ENCODE measurements around the gene ILKAP.

ILKAP gene

DNA sequence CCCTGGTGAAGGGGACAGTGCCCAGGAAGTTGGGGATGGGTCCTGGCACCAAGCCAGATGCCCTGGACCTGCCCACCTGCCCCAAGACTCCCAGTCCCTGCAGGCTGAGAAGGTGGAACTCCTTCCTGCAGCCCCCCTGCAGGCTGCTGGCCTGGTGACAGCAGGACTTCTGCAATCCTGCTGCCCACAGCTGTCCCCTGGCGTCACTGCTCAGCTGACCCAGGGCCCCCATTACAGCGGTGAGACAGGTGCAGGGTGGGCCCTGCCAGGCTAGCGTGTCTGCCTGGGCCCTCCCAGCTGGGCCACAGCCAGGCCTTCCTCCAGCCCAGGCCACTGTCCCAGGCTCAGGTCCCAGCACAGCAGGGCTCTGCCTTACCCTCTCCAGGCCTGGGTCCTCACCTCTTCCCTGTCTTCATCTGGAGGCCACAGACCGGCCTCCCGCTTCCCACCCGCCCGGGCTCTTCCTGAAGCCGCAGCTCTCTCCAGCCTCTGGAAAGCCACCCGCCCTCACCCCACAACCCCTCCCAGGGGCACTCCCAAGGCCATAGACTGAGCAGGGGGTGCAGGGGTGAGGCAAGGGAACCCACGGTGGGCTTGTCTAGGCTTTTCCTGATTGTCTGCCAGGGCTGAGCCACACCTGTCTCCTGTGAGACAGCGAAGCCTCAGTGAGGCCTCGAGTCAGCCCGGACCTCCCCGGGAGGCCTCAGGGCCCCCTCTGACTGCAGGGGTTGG, 53.5 kb downstream of the ILKAP start:
- DNase-seq, result no peak

DNA sequence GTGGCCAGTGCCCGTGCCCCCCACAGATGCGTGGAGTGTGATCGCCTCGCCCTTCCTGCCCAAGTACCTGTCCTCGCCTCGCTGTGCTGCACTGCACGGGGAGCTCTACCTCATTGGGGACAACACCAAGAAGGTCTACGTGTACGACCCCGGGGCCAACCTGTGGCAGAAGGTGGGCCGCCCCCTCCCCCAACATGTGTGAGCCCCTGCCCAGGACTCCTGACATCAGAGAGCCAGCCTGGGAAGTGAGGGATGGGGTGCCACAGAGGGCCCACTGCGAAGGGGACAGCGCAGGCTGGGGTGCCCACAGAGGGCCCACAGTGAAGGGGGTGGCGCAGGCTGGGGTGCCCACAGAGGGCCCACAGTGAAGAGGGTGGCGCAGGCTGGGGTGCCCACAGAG, 54.5 kb downstream of the ILKAP start:
- DNase-seq, result no peak

DNA sequence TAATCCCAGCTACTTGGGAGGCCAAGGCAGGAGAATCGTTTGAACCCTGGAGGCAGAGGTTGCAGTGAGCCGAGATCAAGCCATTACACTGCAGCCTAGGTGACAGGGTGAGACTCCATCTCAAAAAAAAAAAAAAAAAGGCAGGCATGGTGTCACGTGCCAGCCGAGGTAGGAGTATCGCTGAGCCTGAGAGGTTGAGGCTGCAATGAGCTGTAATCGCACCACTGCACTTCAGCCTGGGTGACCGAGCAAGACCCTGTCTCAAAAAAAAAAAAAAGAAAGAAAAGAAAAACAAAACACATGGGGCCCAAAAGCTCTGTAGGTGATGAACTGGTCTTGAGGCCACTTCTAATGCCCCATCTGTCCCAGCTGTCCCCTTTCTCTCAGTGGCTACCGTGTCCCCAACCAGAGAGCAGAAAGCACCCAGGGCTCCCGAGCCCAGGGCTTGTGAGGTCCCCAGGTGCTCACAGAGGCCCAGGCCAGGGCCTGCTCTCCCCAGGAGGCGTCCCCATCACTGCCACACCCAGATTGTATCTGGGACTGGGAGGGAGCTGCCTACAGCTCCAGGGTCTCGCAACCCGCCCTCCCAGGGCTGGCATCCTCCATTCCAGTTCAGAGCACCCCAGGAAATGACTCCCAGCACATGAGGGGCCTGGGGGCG, 56.5 kb downstream of the ILKAP start:
- DNase-seq, result no peak

DNA sequence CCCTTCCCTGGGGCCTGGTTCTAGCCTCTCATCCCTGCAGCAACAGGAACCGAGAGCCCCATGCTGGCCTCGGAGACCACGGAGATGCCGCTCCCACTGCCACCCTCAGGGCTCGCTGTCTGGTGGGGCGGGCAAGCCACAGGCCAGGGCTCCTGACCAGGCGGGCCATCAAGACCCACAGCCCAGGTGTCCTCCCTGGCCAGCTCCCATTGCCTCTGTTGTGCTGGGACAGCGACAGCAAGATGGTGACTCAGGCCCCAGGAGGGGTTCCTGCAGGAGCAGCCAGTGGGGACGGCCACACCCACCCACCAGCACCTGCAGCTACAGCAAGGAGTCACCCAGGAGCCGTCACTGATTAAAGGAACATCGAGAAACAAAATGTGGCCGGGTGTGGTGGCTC, 57.6 kb downstream of the ILKAP start:
- no peak for DNase-seq

DNA sequence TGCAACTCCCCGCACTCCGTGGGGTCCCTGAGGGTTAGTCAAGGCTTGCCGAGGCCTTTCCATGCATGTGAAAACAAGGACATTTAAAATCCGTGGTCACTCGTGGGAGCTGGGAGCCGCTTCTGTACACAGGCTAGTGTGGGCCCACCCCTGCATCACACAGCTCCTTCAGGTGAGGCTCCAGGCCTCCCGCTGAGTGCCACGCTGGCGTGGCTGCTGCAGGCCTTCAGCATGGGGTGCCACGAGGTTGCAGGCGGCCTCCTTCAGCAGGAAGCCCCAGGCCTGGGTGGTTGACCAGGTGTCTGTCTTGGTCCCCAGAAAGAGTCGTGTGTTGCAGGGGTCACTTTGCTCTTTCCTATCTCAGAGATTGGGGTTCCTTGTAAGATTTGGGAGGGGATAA, 58.4 kb downstream of the ILKAP start:
- DNase-seq, result no peak

DNA sequence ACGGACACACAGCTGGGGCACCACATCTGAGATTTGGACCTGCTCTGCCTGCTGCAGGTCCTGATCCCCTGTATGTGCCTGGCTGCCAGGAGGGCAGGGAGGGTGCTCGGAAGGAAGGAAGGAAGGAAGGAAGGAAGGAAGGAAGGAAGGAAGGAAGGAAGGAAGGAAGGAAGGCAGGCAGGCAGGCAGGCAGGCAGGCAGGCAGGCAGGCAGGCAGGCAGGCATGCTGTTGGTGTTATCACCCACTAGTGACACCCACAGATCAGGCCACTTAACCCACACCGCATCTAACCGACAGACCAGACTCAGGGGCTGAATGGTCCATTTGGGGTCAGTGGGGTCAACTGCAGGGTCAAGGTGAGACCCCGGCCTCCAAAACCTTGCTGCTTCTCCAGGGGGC, 59.2 kb downstream of the ILKAP start:
- DNase-seq, result no peak

DNA sequence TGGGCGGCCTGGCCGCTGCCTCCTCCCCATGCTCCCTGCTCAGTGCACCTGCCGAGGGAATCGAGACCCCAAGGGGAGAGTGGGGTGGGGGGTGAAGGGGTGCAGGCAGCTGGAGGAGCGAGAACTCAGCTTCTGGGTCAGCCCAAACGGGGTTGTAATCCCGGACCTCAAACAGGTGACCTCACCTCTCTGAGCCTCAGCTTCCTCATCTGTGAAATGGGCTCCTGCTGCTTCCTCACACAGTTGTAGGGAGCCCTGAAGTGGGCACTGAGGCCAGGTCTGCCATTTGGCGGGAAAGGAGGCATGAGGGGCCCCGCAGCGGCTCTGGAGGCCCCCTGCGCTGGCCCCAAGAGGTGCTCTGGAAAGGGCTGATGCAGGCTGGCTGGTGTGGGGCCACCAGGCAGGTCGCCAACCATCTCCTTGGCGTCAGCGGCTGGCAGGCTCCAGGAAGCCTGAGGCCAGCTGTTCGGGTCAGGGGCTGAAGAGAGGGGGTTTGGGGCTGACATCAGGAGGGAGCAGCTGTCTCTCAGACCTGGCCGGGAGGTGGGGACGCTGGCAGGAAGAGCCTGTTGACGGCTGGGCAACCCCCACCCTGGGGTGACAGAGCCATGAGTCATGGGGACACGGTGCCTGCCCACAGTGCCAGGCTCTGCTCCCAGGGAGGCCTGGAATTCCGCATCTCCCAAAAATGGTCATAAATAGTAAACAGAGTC, 60.1 kb downstream of the ILKAP start:
- no peak for DNase-seq

DNA sequence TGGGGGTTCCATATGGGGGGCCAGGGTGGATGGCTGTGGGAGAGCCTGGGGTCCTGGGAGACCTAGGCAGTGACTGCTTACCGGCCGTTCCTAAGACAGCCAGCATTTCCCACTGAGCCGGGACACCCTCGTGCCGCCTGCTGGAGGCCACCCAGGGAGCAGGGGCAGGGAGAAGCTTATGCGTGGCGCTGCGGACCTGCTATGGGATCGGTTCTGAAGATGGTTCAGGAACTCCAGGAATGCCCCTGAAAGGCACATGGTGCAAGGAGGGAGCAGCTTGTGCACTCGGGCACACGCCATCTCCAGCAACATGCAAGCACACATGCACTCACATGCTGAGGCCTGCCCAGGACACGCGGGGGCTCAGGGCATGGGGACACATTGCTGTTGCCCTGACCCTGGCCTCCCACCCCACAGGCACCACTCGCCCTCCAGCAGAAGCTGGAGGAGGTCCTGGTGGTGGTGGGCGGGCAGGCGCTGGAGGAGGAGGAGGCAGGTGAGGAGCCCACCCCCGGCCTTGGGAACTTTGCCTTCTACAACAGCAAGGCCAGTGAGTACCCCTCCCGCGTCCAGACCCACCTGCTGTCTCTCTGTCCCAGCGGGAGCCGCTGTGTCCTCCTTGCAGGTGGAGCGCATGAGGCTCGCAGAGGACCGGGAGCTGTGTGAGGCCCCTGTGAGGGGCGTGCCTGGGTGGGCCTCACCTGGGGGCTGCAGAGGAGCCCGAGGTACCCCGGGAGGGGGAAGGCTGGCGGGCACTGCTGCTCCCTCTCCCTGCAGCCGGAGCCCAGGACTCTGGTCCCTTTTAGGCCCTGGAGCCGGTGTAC, 60.9 kb downstream of the ILKAP start:
- DNase-seq, result no peak

DNA sequence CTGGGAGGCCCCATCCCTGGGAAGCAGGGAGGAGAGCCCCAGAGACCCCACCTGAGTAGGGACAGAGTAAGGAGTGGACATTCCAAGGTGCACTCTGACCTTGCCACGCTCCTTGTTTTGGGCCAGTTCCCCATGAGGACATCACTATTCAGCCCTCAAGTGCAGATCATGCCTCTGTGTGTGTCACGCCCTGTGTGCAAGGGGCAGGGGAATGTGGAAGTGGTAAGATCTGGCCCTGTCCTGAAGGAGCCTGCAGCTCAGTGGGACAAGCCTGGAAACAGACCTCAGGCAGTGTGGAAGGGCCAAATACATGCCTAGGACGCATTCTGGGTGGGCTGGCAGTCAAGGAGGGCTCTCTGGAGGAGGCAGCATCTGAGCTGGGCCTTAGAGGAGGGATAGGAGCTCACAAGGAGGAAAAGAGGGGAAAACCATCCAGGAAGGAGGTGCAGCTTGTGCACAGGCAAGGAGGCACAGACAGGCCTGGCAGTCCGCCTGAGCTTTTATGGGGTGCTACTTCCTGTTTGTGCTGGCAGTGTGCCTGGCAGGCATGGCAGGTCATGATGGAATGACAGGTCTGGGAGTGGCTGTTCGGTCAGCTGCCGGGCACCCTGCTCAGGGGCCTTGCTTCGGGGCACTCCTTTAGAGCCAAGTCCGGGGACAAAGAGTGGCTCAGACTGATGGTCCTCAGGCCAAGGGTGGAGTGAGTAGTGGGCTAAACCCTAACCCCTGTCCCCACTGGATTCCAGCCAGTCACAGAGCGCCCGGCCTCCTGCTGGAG, 61.8 kb downstream of the ILKAP start:
- DNase-seq, result no peak

DNA sequence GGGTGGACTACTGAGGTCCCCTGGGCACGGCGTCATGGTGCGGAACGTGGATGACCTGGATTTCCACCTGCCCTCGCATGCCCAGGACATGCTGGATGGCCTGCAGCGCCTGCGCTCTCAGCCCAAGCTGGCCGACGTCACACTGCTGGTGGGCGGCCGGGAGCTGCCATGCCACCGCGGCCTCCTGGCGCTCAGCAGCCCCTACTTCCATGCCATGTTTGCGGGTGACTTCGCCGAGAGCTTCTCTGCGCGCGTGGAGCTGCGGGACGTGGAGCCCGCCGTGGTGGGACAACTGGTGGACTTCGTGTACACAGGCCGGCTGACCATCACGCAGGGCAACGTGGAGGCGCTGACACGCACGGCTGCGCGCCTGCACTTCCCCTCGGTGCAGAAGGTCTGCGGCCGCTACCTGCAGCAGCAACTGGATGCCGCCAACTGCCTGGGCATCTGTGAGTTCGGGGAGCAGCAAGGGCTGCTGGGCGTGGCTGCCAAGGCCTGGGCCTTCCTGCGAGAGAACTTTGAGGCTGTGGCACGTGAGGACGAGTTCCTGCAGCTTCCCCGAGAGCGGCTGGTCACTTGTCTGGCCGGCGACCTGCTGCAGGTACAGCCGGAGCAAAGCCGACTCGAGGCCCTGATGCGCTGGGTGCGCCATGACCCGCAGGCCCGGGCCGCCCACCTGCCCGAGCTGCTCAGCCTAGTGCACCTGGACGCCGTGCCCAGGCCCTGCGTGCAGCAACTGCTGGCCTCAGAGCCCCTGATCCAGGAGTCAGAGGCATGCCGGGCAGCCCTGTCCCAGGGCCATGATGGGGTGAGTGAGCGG, 62.6 kb downstream of the ILKAP start:
- no peak for DNase-seq

DNA sequence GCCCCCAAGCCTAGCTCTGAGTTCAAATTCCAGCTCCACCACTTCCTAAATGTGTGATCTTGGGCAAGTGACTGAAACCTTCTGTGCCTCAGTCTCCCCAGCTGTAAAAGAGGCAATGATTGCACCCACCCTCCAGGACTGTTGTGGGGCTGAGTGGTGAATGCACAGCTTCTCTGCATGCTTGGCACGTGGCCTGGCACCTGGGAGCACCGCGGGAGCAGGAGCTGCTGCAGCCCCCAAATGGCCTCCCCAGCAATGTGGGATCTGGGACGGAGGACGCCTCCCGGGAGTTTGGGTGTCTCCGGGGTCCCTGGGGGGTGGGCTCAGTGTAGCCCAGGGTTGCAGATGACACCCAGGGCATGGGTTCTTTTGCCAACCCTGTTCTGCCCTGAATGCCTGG, 63.5 kb downstream of the ILKAP start:
- no peak for DNase-seq

DNA sequence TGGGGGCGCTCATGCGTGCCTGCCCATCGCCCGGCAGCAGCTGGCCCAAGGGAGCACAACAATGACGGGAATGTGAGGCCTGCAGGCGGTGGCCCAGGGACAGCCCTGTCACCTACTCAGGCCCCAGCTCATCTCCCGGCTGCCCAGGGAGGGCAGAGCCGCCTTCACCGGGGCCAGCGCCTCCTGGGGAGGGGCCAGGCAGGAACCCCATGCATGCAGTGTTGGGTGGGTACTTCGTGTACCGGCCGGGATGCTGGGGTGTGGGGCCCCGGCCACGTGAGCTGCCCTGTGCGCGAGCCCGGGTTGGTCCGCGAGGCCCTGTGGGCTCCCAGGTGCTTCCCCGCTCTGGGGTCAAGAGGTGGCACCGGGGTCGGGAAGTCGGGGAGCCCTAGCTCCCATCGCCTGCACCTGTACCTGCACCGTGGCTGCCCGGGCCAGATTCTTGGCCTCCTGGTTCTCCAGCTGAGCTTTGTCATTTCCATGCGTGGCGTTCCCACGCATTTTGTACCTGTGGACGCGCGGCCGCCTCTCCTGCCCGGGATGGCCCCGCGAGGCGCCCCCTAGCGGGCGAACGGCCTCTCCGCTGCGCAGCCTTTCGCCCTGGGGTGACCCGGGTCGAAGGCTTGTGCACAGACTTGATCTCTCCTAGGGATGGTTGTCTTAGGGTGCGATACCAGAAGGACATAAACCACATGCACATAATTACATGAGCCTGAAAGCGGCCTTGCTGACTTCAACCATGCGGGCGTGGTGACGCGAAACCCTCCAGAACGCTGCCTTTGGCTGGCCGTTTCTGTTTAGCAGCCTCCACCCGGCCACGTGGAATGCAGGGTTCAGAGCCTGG, 64.1 kb downstream of the ILKAP start:
- DNase-seq, result no peak

DNA sequence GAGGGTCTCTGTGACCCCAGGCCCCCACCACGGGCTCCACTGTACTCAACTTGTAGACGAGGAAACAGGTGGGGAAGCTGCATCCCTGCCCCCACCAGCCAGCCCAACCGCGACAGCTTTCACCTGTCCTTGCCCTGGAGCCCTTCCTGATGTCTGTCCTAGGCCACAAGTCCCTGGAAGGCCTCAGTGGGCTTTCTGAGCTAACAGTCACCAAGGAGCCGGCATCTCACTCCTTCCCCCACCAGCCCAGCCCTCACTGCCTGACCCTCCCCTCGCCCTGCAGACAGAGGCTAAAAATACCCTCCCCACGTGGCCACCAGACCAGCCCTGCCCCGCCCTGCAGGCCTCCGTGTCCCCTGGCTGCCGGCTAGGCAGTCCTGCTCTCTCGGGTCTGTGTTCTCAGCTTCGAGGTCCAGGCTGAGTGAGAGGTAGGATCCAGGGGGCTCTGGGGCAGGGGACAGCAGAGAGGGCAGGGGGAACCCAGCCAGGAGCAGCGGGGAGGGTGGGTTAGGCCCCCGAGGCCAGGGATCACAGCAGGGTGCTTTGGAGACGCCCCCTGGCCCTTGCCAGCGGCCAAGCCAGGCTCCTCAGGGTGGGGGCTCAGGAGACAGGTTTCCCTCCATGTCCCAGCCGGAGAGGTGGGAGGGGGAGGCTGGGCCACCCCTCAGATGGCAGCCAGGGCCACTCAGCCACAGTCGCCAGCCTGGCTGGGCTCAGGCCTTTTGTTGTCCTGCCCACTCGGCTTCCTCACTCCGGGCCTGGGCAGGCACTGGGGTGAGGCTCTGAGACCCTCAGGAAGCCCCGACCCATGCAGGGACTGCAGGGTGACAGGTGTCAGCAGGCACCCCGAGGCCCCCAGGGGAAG, 64.9 kb downstream of the ILKAP start, which contains the start of gene KLHL30:
Gene KLHL30 (plus strand): TSS at position 338 of the 865 bp plus-strand sequence. CDS start 2,087 bp downstream, outside the sequence.
- no peak for DNase-seq

DNA sequence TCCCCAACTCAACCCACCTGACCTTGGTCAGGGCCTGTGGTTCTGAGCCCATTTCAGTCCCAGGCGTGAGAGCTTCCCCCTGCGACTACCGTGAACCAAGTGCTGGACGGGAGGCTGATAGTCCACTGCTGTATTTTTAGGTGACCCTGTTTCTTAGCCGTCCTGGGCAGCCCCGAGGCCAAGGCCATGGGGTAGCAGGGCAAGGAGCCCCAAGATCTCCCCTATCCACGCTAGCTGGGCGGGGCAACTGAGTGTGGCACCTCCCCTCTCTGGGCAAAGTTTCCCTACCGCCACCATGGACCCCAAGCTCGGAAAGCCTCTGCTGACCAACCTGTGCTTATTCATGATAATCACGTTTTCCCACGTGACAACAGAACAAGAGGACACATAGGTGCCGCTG, 65.6 kb downstream of the ILKAP start:
- DNase-seq, result no peak

DNA sequence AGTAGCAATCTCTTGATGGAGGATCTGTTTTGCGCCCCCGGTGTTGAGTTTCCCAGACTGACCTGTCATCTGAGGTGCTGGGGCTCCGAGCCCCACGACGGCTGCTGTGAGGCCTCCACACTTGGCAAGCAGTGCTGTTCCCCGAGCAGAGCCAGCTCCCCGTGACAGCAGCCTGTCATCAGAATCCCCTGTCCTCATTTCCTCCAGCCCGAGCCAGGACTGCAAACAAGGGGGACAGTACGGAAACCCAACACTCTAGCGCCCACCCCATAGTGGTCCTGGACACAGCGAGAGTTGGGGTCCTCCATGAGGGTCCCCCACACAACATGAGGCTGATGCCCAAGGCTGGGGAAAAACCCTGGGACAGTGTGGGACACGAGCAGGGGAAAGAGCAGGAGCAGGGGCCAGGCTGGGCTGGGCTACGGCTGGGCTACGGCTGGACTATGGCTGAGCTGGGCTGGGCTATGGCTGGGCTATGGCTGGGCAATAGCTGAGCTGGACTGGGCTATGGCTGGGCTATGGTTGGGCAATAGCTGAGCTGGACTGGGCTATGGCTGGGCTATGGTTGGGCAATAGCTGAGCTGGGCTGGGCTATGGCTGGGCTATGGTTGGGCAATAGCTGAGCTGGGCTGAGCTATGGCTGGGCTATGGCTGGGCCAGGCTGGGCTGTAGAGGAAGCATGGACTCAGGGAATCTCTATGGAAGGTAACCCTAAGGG, 66.5 kb downstream of the ILKAP start:
- no peak for DNase-seq

DNA sequence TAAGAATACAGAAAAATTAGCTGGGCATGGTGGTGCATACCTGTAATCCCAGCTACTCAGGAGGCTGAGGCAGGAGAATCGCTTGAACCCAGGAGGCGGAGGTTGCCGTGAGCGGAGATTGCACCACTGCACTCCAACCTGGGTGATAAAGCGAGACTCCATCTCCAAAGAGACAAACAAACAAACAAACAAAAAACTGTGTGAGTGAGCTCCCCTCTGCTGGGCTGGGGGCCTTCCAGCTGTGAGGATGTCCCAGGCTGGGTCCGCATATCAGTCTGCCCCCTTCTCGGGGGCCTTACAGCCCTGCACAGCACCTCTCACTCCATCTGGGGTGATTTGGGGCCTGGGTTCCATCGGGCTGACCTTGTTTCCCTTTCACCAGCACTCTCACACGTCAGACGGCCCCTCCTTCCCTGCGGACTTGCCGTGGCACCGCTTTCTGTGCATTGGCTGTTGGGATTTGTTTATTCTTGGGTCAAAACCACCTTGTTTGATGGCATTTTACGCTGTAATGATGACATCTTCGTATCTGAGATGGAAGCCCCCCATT, 67.8 kb downstream of the ILKAP start:
- DNase-seq, result no peak

DNA sequence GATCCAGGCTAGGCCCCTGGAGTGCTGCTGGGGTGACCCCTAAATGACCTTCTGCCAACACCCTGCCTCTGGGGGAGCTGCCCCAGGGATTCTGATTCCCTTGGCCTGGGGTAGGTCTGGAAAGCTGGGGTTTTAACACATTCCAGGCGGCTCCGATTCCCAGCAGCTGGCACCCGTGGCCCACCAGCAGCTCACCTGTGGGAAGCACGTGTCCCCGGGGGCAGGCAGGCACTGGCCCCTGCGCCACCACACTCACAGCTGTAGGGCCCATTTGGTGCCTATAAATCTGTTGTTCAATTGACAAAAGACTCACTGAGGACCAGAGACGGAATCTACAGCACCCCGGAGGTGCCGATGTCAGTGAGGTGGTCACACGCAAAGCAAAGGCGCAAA, 69.1 kb downstream of the ILKAP start:
- no peak for DNase-seq

All from CD4-positive, alpha-beta T cell treated with Interleukin-4 for 4 hours (primary cell).